Stimulated activated CD8-positive, alpha-beta memory T cell treated with anti-CD3 and anti-CD28 coated beads, Interleukin-12 subunit alpha, Interleukin-12 subunit beta, amount 100 ng/mL, for 24 hours (primary cell): ENCODE results near the gene GAS7.
"Not testable (repeated sequence)": the region's sequence is repeated elsewhere in the genome, so short reads cannot be mapped to it uniquely, and the experiment has no call there.

Experiments
- DNase-seq: peaks from one replicate; pipeline ENCODE4 v3.0.0-alpha.2; 2020; ENCODE audit errors: extremely low read depth

GAS7 gene

DNA sequence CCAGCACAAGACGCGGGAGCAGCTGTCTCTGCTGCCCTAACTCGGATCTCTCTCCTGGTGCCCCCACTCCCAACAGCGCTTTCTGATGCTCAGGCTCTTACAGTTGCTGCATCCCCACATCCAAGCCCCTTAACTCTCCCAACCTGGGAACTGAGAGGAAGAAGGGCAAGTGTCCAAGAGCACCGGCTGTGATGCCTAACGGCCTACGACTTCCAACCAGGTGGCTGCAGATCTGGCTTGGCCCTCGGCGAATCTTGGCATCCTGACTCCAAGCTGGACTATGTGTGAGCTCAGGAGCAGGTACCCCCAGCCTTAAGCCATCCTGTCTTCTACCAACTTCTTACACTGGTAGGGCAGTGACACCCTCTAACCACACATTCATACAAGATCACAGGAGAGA, 255.1 kb downstream of the GAS7 start:
- DNase-seq: no peak

DNA sequence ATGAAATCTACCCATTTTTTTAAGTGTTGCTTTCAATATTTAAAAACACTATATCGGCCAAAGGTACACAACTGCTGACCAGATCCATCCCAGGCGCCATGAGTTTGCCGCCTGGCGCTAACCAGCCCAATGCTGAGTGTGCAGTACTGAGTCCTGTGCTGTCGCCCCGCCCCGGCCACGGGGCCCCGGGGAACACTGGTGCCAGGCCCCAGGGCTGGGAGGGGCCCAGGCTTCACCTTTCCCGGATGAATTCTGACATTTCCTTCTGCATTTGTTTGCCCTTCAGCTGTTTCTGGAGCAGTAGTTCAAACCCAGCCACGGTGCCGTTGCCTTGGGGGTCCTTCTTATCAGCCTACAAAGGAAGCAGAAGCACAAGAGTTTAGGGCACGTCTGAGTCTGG, 255.5 kb downstream of the GAS7 start:
- no peak for DNase-seq

DNA sequence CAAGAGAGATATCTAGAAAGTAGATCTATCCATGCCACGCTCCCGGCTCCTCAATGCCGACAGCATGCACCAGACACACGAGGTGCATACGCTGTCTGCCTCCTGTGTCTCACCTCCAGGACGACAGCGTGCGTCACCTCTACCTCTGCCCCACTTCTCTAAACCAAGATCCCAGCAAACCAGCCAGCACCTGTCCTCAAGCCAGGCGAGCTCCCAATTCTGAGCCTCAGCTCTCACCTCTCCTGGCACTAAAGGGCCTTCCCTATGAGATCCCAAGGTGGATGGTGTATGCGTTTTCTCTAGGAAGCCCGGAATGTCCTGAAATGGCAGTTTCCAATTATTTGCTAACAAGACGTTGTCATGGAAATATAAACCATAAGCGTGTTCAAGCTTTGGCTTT, 257.1 kb downstream of the GAS7 start:
- no peak for DNase-seq

DNA sequence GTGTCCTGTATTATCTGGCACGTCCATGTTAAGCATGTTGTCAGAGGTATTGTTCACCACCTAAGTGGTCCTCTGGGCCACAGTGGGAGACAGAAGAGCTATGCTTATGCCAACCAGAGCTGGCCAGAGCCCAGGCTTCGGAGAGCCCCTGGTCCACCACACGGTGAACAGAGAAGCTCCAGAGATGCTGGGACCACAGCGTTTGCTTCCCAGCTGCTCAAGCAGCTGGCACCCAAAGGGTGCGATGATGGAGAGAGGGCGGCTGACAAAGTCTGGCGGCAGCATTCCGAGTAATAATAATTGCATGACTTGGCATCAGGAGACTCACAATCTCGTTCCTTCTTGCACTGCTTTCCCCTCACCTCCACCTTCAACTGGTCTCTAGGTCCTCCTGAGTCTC, 257.6 kb downstream of the GAS7 start:
- DNase-seq: no peak

GRCh38 chr17:9938764-9939163, 259.6 kb downstream of the GAS7 start:
- DNase-seq: no peak

DNA sequence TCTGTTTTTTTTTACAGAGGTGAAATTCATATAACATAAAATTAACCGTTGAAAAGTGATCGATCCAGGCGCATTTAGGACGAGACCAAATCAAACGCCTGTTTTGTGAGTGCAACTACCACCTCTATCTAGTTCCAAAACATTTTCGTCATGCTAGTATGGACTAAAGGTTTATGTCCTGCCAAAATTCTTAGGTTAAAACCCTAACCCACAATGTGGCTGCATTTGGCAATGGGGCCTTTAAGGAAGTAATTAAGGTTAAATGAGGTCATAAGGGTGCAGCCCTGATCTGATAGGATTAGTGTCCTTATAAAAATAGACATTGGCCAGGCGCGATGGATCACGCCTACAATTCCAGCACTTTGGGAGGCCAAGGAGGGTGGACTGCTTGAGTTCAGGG, 260.5 kb downstream of the GAS7 start:
- no peak for DNase-seq

GRCh38 chr17:9937241-9937761, 261.1 kb downstream of the GAS7 start:
- DNase-seq: no peak

DNA sequence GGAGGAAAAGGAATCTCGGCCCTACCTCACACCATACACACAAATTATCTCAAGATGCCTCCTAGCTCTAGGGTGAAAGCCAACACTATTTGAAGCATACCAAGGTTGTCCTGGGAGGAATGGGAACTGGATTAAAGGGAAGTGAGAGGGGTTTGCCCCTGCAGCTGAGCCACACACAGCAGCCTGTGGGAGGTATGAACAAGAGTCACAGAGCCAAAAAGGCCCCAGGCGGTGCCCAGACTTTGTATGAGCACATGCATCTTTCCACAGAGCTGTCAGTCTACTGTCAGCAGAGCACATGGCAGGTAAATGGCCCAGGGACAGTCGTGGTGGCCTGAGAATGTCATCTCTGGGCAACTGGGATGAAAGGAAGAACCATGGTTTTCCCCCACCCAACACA, 262.3 kb downstream of the GAS7 start:
- no peak for DNase-seq

DNA sequence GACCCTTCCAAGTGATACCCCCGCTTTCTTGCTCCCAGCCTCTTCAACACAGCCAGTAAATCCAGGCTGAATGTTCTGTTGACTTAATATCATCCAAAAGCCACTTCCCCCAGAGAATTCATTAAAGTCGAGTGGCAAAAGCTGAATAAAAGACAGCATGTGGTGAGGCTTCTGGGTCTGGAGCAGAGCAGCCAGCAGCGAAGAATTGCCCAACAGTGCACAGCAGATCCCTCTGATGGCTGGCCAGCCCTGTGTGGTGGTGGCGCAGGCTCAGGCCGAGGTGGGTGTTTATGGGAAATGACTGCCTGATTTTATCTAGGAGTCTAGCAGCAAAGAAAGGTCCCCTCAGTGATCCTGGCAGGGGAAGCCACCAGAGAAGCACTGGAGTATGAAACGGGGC, 263.0 kb downstream of the GAS7 start:
- DNase-seq: no peak

DNA sequence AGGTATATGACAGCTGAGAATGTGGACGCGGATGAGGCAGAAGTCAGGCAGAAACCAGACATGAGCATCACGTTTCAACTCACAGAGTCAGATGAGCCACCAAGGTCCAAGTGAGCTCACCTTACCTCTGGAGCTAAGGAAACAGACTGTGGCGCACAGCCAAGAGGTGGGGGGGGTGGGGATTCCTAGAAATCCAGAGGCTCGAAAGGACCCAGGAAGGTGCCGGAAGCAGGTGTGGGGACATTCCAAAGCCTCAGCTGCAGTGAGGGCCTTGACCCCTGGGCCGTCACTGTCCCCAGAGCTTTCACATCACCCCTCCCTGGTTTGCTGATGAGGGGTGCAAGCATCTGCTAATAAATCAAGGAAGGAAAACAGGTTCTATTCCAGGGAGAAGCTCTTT, 264.1 kb downstream of the GAS7 start:
- no peak for DNase-seq

- no peak for DNase-seq
These were observed 265.9 kb downstream of the GAS7 start for GRCh38 chr17:9932491-9932890.

DNA sequence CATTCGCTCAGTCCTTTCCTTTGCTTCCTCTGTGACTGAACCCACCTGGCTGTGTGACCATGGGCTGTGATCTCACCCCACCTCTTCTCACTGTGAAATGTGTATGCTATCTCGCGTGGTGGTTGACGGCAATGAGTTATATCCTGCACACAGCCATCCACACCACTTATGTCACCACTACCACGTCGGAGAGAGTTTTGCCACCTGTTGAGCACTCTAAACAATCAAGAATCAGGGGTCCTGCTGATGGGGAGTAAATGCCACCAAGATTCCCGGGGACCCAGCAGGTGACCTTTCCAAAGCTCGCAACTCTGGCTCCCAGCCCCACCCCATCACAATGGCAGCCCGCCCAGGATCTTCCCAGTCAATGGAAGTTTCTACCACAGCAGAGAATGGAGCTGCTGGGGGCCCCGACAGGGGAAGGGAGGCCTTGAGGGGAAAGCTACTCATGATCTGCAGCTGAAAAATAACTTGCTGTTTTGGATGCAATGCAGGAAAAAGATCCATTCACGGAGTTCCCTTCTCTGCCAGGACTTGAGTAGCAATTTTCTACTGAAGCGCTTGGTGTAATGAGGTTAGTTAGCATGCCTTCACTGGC, 267.2 kb downstream of the GAS7 start:
- DNase-seq: no peak

- no peak for DNase-seq
These were observed 268.5 kb downstream of the GAS7 start for GRCh38 chr17:9929871-9930270.

- no peak for DNase-seq
These were observed 269.6 kb downstream of the GAS7 start for GRCh38 chr17:9928601-9929333.

DNA sequence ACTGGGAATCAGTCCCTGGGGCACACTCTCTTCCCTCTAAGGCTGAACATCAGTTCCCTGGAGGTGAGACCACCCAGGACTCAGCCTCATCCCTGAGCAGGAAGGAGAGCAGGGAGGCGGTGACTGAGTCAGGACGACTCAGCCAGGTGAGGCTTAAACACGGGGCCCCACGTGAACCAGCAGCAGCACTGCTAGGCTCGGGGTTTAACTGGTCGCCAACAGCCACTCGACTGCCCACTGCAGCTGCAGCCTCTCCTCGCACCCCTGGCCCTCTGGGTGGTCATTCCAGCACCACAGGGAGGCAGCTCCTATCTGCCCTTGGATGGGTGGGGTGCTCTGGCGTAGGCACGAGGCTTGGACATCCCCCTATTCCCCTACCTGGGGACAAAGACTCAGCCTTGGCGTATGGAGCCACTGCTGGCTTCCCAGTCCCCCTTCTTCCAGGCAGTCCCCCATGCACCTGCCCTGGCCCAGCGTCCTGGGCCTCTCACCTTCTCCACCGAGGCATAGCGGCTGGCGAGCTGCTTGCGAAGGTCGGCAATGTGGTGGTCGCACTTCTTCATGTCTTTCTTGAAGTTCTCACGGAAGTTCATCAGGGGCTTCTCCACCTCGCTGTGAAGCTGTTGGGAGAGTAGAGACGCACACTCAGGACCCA, 272.1 kb downstream of the GAS7 start:
- no peak for DNase-seq

GRCh38 chr17:9925457-9925856, 272.9 kb downstream of the GAS7 start:
- DNase-seq: no peak

- no peak for DNase-seq
These were observed 273.6 kb downstream of the GAS7 start for GRCh38 chr17:9924735-9925191.

DNA sequence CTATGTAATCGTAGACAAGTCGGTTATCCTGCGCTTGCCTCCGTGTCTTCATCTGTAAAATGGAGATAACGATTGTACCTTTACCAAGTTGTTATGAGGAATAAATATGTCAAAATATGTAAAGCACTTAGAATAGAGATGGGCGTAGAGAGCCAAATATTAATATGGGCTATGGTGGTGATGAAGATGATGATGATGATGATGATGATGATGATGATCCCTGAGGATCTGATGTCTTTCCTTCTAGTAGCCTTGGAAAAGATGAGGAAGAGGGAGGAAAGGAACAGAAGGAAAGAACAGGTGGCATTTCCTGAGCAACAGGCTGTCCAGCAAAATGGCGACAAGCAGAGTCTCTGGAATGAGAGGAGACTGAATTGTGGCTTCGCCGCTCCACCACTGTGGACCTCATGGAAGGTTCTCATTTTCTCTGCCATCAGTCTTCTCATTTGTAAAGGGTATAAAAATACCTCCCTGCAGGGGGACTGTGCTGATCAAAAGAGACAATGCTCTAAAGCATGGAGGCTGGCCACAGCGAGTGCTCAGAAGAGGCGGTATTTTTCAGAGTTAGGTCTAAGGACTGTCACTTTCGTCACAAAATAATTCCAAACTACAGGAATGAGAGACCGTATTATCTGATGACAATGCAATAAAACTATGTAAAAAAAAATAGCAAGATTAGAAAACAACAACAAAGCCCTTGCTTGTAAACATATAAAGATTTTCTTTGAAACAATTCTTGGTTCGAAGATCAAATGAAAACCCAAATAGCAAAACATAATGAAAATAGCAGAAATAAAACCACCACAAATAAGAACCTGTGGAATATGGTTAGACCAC, 276.2 kb downstream of the GAS7 start:
- DNase-seq: no peak

- DNase-seq: not testable (repeated sequence)
These were observed 277.2 kb downstream of the GAS7 start for GRCh38 chr17:9921216-9921615.

DNA sequence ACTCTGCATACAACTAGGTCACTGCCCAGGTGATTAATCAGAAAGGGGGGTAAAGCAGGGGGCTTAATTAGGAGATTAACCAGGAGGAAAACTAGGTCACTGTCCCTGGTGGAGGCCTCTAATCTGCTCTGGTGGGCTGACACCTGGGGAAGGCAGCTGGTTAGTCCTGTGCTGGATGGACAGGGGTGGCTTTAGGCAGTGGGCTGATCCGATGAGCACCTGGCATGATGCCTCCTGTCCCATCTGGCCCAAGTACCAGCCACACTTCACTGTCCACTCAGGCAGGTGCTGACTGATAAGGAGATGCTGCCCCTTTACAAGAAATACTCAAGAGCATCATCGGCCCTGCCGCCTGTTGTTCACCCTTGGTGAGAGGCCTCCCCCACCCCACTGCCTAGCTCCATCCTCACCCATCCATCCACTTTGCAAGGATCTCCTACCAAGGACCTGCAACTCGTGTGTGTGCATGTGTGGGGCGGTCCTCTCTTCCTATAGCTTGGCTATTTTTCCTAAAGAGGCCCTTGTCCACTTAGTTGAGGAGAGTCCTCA, 279.5 kb downstream of the GAS7 start:
- DNase-seq: no peak

- no peak for DNase-seq
These were observed 280.1 kb downstream of the GAS7 start for GRCh38 chr17:9918352-9918751.

GRCh38 chr17:9917801-9918200, 280.6 kb downstream of the GAS7 start:
- no peak for DNase-seq
